Ureter (tissue), 1 donor: Measurements from ENCODE around the gene ZBTB47. TPM values are rescaled to one million over a fixed set of nuclear protein-coding genes. Genes with fewer than 3 reads are reported as not detected.

Experiments
- DNase-seq: peaks from one replicate; pipeline ENCODE4 v3.0.0-alpha.2; 2020; ENCODE audit warnings: low spot score
- total RNA-seq: library from RNA; stranded (reverse); gene quantifications from one replicate; pipeline ENCODE4 v1.2.4, GENCODE V29; 2023
- donor health status: DM: yes; HTN: yes; CAD: no.

ZBTB47 gene
- total RNA-seq: 32.1 TPM

GRCh38 chr3:42653560-42654330, at the start of gene ZBTB47:
Gene ZBTB47 (plus strand): TSS chr3:42653697. CDS start chr3:42658356, 4,659 bp downstream.
- DNase-seq: peak; percentile 74

- no peak for DNase-seq
Observed at GRCh38 chr3:42605546-42606173, 47.8 kb upstream of the ZBTB47 start.

GRCh38 chr3:42608581-42608980, 44.9 kb upstream of the ZBTB47 start:
- no peak for DNase-seq

- no peak for DNase-seq
Observed at GRCh38 chr3:42610976-42611375, 42.5 kb upstream of the ZBTB47 start.

GRCh38 chr3:42612217-42612616, 41.3 kb upstream of the ZBTB47 start:
- DNase-seq: no peak

- no peak for DNase-seq
Observed at GRCh38 chr3:42612928-42613327, 40.6 kb upstream of the ZBTB47 start.

- DNase-seq: no peak
Observed at GRCh38 chr3:42613462-42613861, 40.0 kb upstream of the ZBTB47 start.

- DNase-seq: no peak
Observed at GRCh38 chr3:42631620-42632019, 21.9 kb upstream of the ZBTB47 start.

GRCh38 chr3:42632146-42632545, 21.4 kb upstream of the ZBTB47 start:
- no peak for DNase-seq

GRCh38 chr3:42633544-42633943, 20.0 kb upstream of the ZBTB47 start:
- no peak for DNase-seq

- no peak for DNase-seq
Observed at GRCh38 chr3:42635111-42635510, 18.4 kb upstream of the ZBTB47 start.

GRCh38 chr3:42637001-42637400, 16.5 kb upstream of the ZBTB47 start:
- DNase-seq: no peak

- no peak for DNase-seq
Observed at GRCh38 chr3:42638339-42638842, 15.1 kb upstream of the ZBTB47 start.

- DNase-seq: no peak
Observed at GRCh38 chr3:42639192-42639591, 14.3 kb upstream of the ZBTB47 start.

GRCh38 chr3:42640129-42640528, 13.4 kb upstream of the ZBTB47 start:
- DNase-seq: no peak

- no peak for DNase-seq
Observed at GRCh38 chr3:42640771-42641370, 12.6 kb upstream of the ZBTB47 start.

- no peak for DNase-seq
Observed at GRCh38 chr3:42647821-42648459, 5.6 kb upstream of the ZBTB47 start.

- no peak for DNase-seq
Observed at GRCh38 chr3:42649006-42649405, 4.5 kb upstream of the ZBTB47 start.

GRCh38 chr3:42649783-42650182, 3.7 kb upstream of the ZBTB47 start:
- no peak for DNase-seq

- DNase-seq: no peak
Observed at GRCh38 chr3:42651248-42652091, 2.0 kb upstream of the ZBTB47 start.

- no peak for DNase-seq
Observed at GRCh38 chr3:42652251-42652610, 1.3 kb upstream of the ZBTB47 start.
